ENCODE measurements around the gene DNMBP. TPM values are rescaled to one million over a fixed set of nuclear protein-coding genes. Genes with fewer than 3 reads are reported as not detected.
"Not testable (repeated sequence)": the region's sequence is repeated elsewhere in the genome, so short reads cannot be mapped to it uniquely, and the experiment has no call there.

Gene DNMBP
- total and polyA plus RNA-seq, 2 donors (not counting 3 experiments of a cell fraction or from before 2014, with no cell fraction given), result 32.0 to 53.4 TPM

- BruUV-seq (replicated peaks); H3K4me2 ChIP-seq (ENCODE audit: insufficient read depth, low read length); CTCF ChIA-PET; H3K9ac ChIP-seq (replicated peaks; ENCODE audit: extremely low read depth, insufficient read depth, low read length); POLR2A ChIA-PET; DNase-seq (ENCODE audit: low read depth, low spot score); H3K27me3 ChIP-seq (ENCODE audit: control insufficient read depth in 2 of 2, insufficient read depth in 2 of 2, low read length in 2 of 2); H3K4me3 ChIP-seq (replicated peaks in 1 of 3; ENCODE audit: insufficient read depth in 1 of 3, low read depth in 1 of 3, low read length in 3 of 3); H3K36me3 ChIP-seq (ENCODE audit: control insufficient read depth in 2 of 2, extremely low read depth in 1 of 2, insufficient read depth in 2 of 2, low read length in 2 of 2); H2AFZ ChIP-seq (ENCODE audit: low read depth, low read length); H3K4me1 ChIP-seq (ENCODE audit: control insufficient read depth, extremely low read depth, insufficient read depth, low read length); H3K79me2 ChIP-seq (ENCODE audit: control insufficient read depth, insufficient read depth, low read length); FAIRE-seq; H3K9me1 ChIP-seq (replicated peaks; ENCODE audit: control insufficient read depth, extremely low read depth, insufficient read depth, low read length); H3K27ac ChIP-seq (ENCODE audit: insufficient read depth, low read depth, low read length); intact Hi-C loops (cut with micrococcal nuclease); H4K20me1 ChIP-seq (replicated peaks; ENCODE audit: control insufficient read depth, extremely low read depth, insufficient read depth, low read length); dilution Hi-C loops (cut with MboI; ENCODE audit: extremely low pct_ligation_motif_present, low sequenced_read_pairs); H3K9me3 ChIP-seq (replicated peaks; ENCODE audit: control insufficient read depth, insufficient read depth, low read length): not testable (repeated sequence)
Observed at GRCh38 chr10:99867250-99867649, 142.5 kb downstream of the DNMBP start.

GRCh38 chr10:99863535-99864240 is 146.1 kb downstream of the DNMBP start:
- dilution Hi-C loops (cut with MboI; ENCODE audit: extremely low pct_ligation_motif_present, low sequenced_read_pairs); H2AFZ ChIP-seq (ENCODE audit: low read depth, low read length); H3K4me1 ChIP-seq (ENCODE audit: control insufficient read depth, extremely low read depth, insufficient read depth, low read length); BruUV-seq (replicated peaks); H3K9ac ChIP-seq (replicated peaks; ENCODE audit: extremely low read depth, insufficient read depth, low read length); H3K9me1 ChIP-seq (replicated peaks; ENCODE audit: control insufficient read depth, extremely low read depth, insufficient read depth, low read length); H3K79me2 ChIP-seq (ENCODE audit: control insufficient read depth, insufficient read depth, low read length); H3K4me3 ChIP-seq (replicated peaks in 1 of 3; ENCODE audit: insufficient read depth in 1 of 3, low read depth in 1 of 3, low read length in 3 of 3); H3K27me3 ChIP-seq (ENCODE audit: control insufficient read depth in 2 of 2, insufficient read depth in 2 of 2, low read length in 2 of 2); H3K4me2 ChIP-seq (ENCODE audit: insufficient read depth, low read length); H4K20me1 ChIP-seq (replicated peaks; ENCODE audit: control insufficient read depth, extremely low read depth, insufficient read depth, low read length); POLR2A ChIA-PET; H3K36me3 ChIP-seq (ENCODE audit: control insufficient read depth in 2 of 2, extremely low read depth in 1 of 2, insufficient read depth in 2 of 2, low read length in 2 of 2); H3K9me3 ChIP-seq (replicated peaks; ENCODE audit: control insufficient read depth, insufficient read depth, low read length): not testable (repeated sequence)
- TF ChIP-seq JUN (IDR thresholded peaks at IDR 0.05; ENCODE audit: borderline replicate concordance, insufficient read depth, insufficient read length, low read depth), result peak; percentile 58
- H3K27ac ChIP-seq (ENCODE audit: insufficient read depth, low read depth, low read length), result peak overlapping the region; percentile 50
- CTCF ChIA-PET, result interaction anchor here (10.4 kb wide), 1 partner anchor 17 kb away, joined by 67 read pairs; no protein-coding TSS in a partner anchor
- FAIRE-seq (peak; percentile 52), DNase-seq (ENCODE audit: low read depth, low spot score) (peak; percentile 81)
- intact Hi-C loops (cut with micrococcal nuclease), result loop anchor here (2.0 kb wide), 1 partner anchor 17 kb away; no protein-coding TSS in a partner anchor

Data from endothelial cell of umbilical vein (primary cell).